ENCODE results near the gene FUT2.
A peak's percentile ranks its signal among the peaks of the same experiment; 100 is the strongest.

The FUT2 gene

DNA sequence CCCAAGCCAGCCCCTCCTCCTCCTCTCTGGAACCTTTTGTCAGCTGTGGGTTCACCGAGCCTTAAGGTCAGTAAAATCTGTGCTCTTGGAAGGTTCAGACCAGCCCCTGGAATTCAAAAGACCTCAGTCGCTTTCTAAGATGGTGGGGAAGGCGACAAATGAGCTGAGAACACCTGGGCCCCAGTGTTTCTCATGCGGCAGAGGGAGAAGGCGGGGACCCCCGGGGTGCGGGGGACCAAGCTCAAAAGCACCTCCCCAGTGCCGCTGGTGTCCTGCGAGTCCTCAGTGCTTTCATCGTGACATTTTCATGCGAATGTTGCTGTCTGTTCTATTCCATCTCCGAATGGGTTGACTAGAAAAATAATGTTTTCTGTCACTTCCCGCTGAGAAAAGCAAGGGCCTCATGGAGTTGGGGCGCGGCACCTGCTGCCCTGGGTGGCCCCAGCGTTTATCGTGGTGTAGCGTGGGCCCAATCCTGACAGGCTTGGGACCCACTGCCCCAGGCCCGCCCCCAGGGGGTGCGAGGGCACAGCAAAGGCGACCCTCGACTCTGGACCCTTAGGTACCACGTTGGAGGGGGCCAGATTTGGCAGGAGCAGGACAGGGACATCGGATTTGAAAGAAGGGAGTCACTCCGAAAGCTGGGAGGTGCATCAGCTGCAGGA is 22.2 kb upstream of the FUT2 start:
- peaks cover 4% of the 10 kb centered on the region for H3K36me3 Mint-ChIP-seq (ENCODE audit: low read depth)
- H3K4me1 Mint-ChIP-seq = peaks cover 45% of the 10 kb centered on the region
- TF ChIP-seq, protein P1, sequence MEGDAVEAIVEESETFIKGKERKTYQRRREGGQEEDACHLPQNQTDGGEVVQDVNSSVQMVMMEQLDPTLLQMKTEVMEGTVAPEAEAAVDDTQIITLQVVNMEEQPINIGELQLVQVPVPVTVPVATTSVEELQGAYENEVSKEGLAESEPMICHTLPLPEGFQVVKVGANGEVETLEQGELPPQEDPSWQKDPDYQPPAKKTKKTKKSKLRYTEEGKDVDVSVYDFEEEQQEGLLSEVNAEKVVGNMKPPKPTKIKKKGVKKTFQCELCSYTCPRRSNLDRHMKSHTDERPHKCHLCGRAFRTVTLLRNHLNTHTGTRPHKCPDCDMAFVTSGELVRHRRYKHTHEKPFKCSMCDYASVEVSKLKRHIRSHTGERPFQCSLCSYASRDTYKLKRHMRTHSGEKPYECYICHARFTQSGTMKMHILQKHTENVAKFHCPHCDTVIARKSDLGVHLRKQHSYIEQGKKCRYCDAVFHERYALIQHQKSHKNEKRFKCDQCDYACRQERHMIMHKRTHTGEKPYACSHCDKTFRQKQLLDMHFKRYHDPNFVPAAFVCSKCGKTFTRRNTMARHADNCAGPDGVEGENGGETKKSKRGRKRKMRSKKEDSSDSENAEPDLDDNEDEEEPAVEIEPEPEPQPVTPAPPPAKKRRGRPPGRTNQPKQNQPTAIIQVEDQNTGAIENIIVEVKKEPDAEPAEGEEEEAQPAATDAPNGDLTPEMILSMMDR (IDR thresholded peaks at IDR 0.05) = no peak
- peaks cover 7% of the 10 kb centered on the region for H3K9me3 Mint-ChIP-seq
- peaks cover 21% of the 10 kb centered on the region for H3K27me3 Mint-ChIP-seq (ENCODE audit: low read depth, poor library complexity)
- no peak overlapping the region for H3K27ac Mint-ChIP-seq
- DNase-seq = no peak
- H3K4me3 Mint-ChIP-seq = no peak overlapping the region

DNA sequence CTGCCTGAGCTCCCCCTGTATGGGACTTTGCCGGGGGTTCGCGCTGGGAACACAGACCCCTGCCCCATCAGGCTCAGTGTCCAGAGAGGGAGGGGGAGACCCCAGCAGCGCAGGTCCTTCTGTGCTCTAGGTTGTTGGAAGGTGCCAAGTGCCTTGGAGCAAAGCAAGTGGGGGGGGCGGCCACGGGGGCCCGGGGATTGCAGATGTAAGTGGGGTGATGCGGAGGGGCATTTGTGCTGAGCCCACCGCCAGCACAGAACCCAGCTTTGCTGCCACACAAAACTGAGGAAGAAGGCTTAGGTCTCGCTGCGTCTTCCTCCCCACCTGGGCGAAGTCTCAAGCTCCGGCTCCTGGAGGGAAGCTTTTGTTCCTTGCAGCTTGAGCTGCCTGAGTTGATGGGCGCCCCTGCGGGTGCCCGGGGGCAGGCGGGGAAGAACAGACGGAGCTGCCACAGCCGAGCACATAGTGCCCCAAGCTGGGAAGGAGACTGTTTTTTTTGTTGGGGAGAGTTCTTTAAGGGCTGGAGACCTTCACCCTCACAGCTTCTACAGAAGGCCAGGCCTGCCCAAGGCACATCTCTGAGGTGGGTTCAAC is 21.5 kb upstream of the FUT2 start:
- Mint-ChIP-seq H3K27ac (no peak overlapping the region), H3K9me3 (peaks cover 7% of the 10 kb centered on the region), H3K4me3 (no peak overlapping the region), H3K27me3 (ENCODE audit: low read depth, poor library complexity) (peaks cover 21% of the 10 kb centered on the region), H3K4me1 (peaks cover 45% of the 10 kb centered on the region), H3K36me3 (ENCODE audit: low read depth) (peaks cover 4% of the 10 kb centered on the region)
- DNase-seq = no peak
- TF ChIP-seq, protein P1 (IDR thresholded peaks at IDR 0.05) = no peak

DNA sequence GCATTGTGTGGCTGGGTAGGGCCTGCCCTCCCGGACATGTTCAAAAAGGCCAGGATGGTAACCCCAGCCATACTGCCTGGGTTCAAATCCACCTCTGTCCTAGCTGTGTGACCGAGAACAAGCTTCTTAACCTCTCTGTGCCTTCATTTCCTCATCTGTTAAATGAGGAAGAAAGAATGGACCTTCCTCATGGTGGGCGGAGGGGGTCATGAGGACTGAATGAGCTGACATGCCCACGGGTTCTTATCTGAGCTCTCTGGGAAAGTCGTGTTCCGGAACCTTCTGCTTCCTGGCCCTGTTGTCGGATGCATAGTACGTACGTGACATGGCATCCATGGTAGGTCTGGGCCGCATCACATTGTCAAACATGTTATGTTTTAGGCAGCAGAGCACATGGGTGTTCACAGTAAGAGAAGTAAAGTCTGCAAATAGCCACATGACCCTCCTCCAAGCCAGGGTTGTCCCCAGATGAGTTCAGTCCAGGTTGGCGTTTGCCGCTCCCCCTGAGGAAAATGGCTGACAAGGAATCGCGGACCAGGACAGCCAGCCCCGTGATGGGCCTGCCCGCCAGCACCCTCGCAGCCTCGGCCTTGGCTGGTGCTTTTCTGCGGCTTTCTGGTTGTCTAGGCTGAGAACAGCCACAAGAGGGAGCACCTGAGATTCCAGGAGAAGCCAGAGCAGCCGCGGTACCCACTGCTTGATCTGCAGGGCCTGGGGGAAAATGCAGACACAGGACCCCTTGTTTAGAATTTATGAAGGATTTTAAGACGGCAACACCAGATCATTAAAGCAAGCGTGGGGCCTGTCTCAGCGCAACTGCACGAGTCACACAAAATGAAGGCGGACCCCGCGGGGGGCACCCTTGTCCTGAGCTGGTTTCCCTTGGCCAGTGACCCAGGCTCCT is 20.6 kb upstream of the FUT2 start:
- peak; percentile 84 for DNase-seq
- TF ChIP-seq, protein P1 (IDR thresholded peaks at IDR 0.05) = peak; percentile 81
- Mint-ChIP-seq H3K4me1 (peaks cover 39% of the 10 kb centered on the region), H3K27ac (no peak overlapping the region), H3K9me3 (no peaks in the 10 kb centered on the region), H3K27me3 (ENCODE audit: low read depth, poor library complexity) (peaks cover 17% of the 10 kb centered on the region), H3K4me3 (no peak overlapping the region), H3K36me3 (ENCODE audit: low read depth) (no peaks in the 10 kb centered on the region)

DNA sequence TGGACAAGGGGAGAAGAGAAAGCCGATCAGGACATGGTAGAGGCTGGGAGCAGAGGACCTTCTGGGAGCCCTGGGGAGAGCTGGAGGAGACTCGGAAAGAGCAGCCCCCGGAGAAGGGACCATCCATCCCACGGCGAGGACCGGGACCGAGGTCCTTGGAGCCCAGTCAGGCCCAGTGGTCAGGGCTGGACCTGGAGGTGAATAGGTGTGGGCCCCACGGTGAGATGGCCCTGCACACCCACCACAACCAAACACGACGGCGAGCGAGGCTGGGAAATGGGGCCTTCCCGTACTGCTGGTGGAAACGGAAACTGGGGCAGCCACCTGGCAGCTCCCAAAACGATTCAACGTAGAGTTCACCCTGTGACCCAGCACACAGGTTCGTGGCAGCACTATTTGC is 19.3 kb upstream of the FUT2 start:
- Mint-ChIP-seq H3K4me3 (no peak overlapping the region), H3K9me3 (no peaks in the 10 kb centered on the region), H3K36me3 (ENCODE audit: low read depth) (no peaks in the 10 kb centered on the region), H3K4me1 (peaks cover 29% of the 10 kb centered on the region), H3K27me3 (ENCODE audit: low read depth, poor library complexity) (peaks cover 17% of the 10 kb centered on the region), H3K27ac (no peak overlapping the region)
- DNase-seq = no peak
- TF ChIP-seq, protein P1 (IDR thresholded peaks at IDR 0.05) = no peak

DNA sequence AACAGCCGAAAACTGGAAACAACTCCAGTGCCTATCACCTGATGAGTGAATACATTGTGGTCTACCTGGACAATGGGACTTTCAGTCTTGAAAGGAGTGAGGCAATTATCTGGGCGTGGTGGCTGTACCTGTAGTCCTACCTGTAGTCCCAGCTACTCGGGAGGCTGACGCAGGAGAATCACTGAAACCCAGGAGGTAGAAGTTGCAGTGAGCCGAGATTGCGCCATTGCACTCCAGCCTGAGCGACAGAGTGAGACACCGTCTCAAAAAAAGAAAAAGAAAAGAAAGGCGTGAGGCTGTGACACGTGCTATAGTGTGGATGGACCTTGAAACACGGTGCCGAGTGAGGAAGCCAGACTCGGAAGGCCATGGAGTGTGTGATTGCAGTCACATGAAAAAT is 18.9 kb upstream of the FUT2 start:
- H3K27ac Mint-ChIP-seq = no peak overlapping the region

More for the DNA sequence above, 18.9 kb upstream of the FUT2 start:
- DNase-seq = no peak
- Mint-ChIP-seq H3K9me3 (no peaks in the 10 kb centered on the region), H3K4me1 (peaks cover 28% of the 10 kb centered on the region), H3K36me3 (ENCODE audit: low read depth) (no peaks in the 10 kb centered on the region), H3K27me3 (ENCODE audit: low read depth, poor library complexity) (peaks cover 21% of the 10 kb centered on the region), H3K4me3 (no peak overlapping the region)
- TF ChIP-seq, protein P1 (IDR thresholded peaks at IDR 0.05) = no peak
